ENCODE results near the gene STRN4.

GRCh38 chr19:46787331-46788261 lies 41.3 kb upstream of the STRN4 start:
- TF ChIP-seq ZFP30 (CRISPR knock-in tag; IDR thresholded peaks at IDR 0.05): no peak
- TF ChIP-seq ZC3H10 (CRISPR knock-in tag; IDR thresholded peaks at IDR 0.05): no peak
- TF ChIP-seq PATZ1 (CRISPR knock-in tag; IDR thresholded peaks at IDR 0.05; ENCODE audit: borderline replicate concordance): no peak
- no peak for TF ChIP-seq ZNF70 (CRISPR knock-in tag; IDR thresholded peaks at IDR 0.05)
- TF ChIP-seq TOX (CRISPR knock-in tag; IDR thresholded peaks at IDR 0.05; ENCODE audit: borderline replicate concordance): no peak
- TF ChIP-seq TSHZ2 (CRISPR knock-in tag; IDR thresholded peaks at IDR 0.05): no peak
- TF ChIP-seq CREB5 (CRISPR knock-in tag; IDR thresholded peaks at IDR 0.05; ENCODE audit: low read depth): no peak
- TF ChIP-seq RARB (CRISPR knock-in tag; IDR thresholded peaks at IDR 0.05): no peak
- no peak for TF ChIP-seq CSDC2 (CRISPR knock-in tag; IDR thresholded peaks at IDR 0.05)
- TF ChIP-seq ESRRG (CRISPR knock-in tag; IDR thresholded peaks at IDR 0.05): no peak
- no peak for TF ChIP-seq PPARA (CRISPR knock-in tag; IDR thresholded peaks at IDR 0.05; ENCODE audit: borderline replicate concordance)
- TF ChIP-seq ZNF565 (CRISPR knock-in tag; conservative IDR thresholded peaks at IDR 0.05; ENCODE audit: low read depth): no peak
- no peak for TF ChIP-seq ISL1 (CRISPR knock-in tag; IDR thresholded peaks at IDR 0.05)
- TF ChIP-seq ARNTL (CRISPR knock-in tag; IDR thresholded peaks at IDR 0.05; ENCODE audit: borderline replicate concordance, low read depth): no peak

Measured in SK-N-SH treated with all-trans-retinoic acid at 6 μM for 48 hours (cell line).